K562 (cell line): ENCODE measurements around the gene ITK. TPM values are rescaled to one million over a fixed set of nuclear protein-coding genes. Genes with fewer than 3 reads are reported as not detected.

Experiments used
- CBFA2T2 ChIP-seq: fragments of 450-650 bp; conservative IDR thresholded peaks from 2 replicates; pipeline ENCODE4 v1.6.1; 2017; ENCODE audit warnings: mild to moderate bottlenecking
- CBX3 ChIP-seq, 2 experiments: IDR thresholded peaks; 1 replicate in 1 of 2; 2 replicates in 1 of 2; pipeline ENCODE4 v1.6.1; 2012; ENCODE audit warnings: inconsistent platforms in 2 of 2, low read length in 2 of 2, borderline replicate concordance in 1 of 2, control low read depth in 1 of 2
- HOXB6 ChIP-seq: fragments of 250-450 bp; sonication (Bioruptor Pico); IDR thresholded peaks from 2 replicates; pipeline ENCODE4 v1.5.1; 2022; ENCODE audit warnings: mild to moderate bottlenecking, borderline replicate concordance
- PRMT5 ChIP-seq: sonication (generic); formaldehyde crosslinking; IDR thresholded peaks from 2 replicates; pipeline ENCODE4 v1.5.0; 2020; ENCODE audit warnings: missing genetic modification reagents
- SIX5 ChIP-seq, 2 experiments: IDR thresholded peaks; 2 replicates each; pipeline ENCODE4 v1.6.1; 2011; ENCODE audit warnings: low read length in 2 of 2, borderline replicate concordance in 1 of 2, low read depth in 1 of 2, mild to moderate bottlenecking in 1 of 2, moderate library complexity in 1 of 2; ENCODE audit not compliant: insufficient read depth in 1 of 2
- SP1 ChIP-seq: sonication (generic); formaldehyde crosslinking; IDR thresholded peaks from 2 replicates; pipeline ENCODE4 v1.8.1; 2022; ENCODE audit warnings: mild to moderate bottlenecking, missing genetic modification reagents
- ZC3H11A ChIP-seq: IDR thresholded peaks from 2 replicates; pipeline ENCODE4 v1.6.1; 2012; ENCODE audit warnings: low read depth, low read length, improper control_type of control experiment
- ZNF695 ChIP-seq: fragments of 450-650 bp; formaldehyde crosslinking; IDR thresholded peaks from 2 replicates; pipeline ENCODE4 v1.4.0; 2020; ENCODE audit warnings: mild to moderate bottlenecking, moderate library complexity
- polyA plus RNA-seq, 8 experiments: library from polyadenylated mRNA; depleted of rRNA in 4 of 8; stranded (reverse) in 5 of 8; unstranded in 3 of 8; fragments of >200 nt; fragmentation: Nextera tagmentation in 2 of 8; fragmentation: Illumina TruSeq in 1 of 8; extraction: Ambion mirVana in 2 of 8; extraction: Trizol in 1 of 8; gene quantifications; 2 replicates each; pipeline versions ENCODE4 v1.2.1 to v1.2.3, GENCODE V29; 2011 to 2014; ENCODE audit warnings: inconsistent platforms in 1 of 8, missing spikeins in 1 of 8
- total RNA-seq, 7 experiments: library from RNA; depleted of rRNA in 6 of 7; stranded (reverse); fragments of >200 nt in 6 of 7; fragmentation: Illumina TruSeq in 2 of 7; extraction: Trizol in 2 of 7; gene quantifications; 2 replicates each; pipeline versions ENCODE4 v1.2.1 to v1.2.3, GENCODE V29; 2011 to 2021; ENCODE audit warnings: low replicate concordance in 1 of 7
- TF ChIP-seq, protein P1 (sequence below): sonication (generic); formaldehyde crosslinking; IDR thresholded peaks from 2 replicates; pipeline ENCODE4 v1.8.1; 2023; ENCODE audit warnings: missing genetic modification reagents, mild to moderate bottlenecking, borderline replicate concordance
- TF ChIP-seq, protein P2 (sequence below): fragments of 450-650 bp; IDR thresholded peaks from 2 replicates; pipeline ENCODE4 v1.6.1; 2016; ENCODE audit warnings: antibody characterized with exemption
- TF ChIP-seq, protein P3 (sequence below): IDR thresholded peaks from 3 replicates; pipeline ENCODE4 v1.6.1; 2011; ENCODE audit warnings: borderline replicate concordance, mild to moderate bottlenecking; ENCODE audit not compliant: insufficient read length, insufficient read depth
- TF ChIP-seq, protein P4 (sequence below): sonication (generic); formaldehyde crosslinking; IDR thresholded peaks from 2 replicates; pipeline ENCODE4 v1.8.0; 2022; ENCODE audit warnings: mild to moderate bottlenecking, missing genetic modification reagents
- TF ChIP-seq, protein P5 (sequence below): fragments of 200-800 bp; sonication (Bioruptor generic); IDR thresholded peaks from 2 replicates; pipeline ENCODE4 v1.6.1; 2017; ENCODE audit warnings: missing genetic modification characterization, missing compliant biosample characterization
- TF ChIP-seq, protein P6 (sequence below): fragments of 450-650 bp; formaldehyde crosslinking; IDR thresholded peaks from 2 replicates; pipeline ENCODE4 v1.4.0; 2022; ENCODE audit warnings: missing genetic modification characterization

ITK gene
- total and polyA plus RNA-seq, 9 of the 15 experiments (the other 6 are each of a cell fraction or from before 2014, with no cell fraction given), result 0.04 to 0.75 TPM; not detected in 7

DNA sequence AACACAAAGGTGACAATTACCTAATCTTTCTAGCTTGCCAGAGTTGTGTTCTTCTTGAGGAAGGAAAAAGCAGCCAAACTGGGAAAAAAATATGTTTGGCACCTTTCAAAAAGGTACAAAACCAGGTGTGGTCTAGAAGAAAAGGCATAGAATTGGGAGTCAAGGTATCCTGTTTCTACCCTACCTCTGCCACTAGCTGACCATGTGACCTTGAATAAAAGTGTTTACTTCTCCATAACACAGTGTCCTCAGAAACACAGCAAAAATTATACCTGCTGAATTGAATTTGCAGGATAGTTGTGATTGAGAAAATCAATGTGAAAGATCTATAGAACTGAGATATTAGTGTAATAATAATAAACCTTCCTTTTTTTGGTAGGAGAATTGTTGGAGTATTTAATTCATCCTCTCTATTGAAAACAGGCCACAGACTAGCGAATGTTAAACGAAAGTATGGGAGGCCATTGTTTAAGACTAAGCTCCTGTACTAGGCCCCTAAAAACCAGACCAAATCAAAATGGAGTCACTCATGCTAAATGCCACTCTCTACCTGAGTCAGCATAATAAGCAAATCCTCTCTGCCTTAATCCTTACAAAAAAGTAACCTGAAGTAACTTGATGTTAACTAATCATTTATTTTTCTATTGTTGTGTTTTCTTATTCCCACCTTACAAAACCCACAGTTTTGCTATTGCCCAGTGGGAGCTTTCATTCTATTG is 97.8 kb downstream of the ITK start (continued):
- TF ChIP-seq, protein P1, sequence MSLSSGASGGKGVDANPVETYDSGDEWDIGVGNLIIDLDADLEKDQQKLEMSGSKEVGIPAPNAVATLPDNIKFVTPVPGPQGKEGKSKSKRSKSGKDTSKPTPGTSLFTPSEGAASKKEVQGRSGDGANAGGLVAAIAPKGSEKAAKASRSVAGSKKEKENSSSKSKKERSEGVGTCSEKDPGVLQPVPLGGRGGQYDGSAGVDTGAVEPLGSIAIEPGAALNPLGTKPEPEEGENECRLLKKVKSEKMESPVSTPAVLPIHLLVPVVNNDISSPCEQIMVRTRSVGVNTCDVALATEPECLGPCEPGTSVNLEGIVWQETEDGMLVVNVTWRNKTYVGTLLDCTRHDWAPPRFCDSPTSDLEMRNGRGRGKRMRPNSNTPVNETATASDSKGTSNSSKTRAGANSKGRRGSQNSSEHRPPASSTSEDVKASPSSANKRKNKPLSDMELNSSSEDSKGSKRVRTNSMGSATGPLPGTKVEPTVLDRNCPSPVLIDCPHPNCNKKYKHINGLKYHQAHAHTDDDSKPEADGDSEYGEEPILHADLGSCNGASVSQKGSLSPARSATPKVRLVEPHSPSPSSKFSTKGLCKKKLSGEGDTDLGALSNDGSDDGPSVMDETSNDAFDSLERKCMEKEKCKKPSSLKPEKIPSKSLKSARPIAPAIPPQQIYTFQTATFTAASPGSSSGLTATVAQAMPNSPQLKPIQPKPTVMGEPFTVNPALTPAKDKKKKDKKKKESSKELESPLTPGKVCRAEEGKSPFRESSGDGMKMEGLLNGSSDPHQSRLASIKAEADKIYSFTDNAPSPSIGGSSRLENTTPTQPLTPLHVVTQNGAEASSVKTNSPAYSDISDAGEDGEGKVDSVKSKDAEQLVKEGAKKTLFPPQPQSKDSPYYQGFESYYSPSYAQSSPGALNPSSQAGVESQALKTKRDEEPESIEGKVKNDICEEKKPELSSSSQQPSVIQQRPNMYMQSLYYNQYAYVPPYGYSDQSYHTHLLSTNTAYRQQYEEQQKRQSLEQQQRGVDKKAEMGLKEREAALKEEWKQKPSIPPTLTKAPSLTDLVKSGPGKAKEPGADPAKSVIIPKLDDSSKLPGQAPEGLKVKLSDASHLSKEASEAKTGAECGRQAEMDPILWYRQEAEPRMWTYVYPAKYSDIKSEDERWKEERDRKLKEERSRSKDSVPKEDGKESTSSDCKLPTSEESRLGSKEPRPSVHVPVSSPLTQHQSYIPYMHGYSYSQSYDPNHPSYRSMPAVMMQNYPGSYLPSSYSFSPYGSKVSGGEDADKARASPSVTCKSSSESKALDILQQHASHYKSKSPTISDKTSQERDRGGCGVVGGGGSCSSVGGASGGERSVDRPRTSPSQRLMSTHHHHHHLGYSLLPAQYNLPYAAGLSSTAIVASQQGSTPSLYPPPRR, result no peak
- TF ChIP-seq HOXB6 (CRISPR knock-in tag) (0 out of 2 replicates have a peak, but pooled peaks have one; percentile 55), CBX3 (IDR thresholded peaks at IDR 0.05; ENCODE audit: borderline replicate concordance in 1 of 2, low read length in 2 of 2) (no peak), ZC3H11A (no peak), SP1 (CRISPR knock-in tag) (no peak), ZNF695 (CRISPR knock-in tag) (peak; percentile 85; the same call in 1 of the 2 replicates), SIX5 (IDR thresholded peaks at IDR 0.05; ENCODE audit: borderline replicate concordance in 1 of 2, insufficient read depth in 1 of 2, low read depth in 1 of 2, low read length in 2 of 2) (no peak), PRMT5 (no peak), CBFA2T2 (no peak)
- TF ChIP-seq, protein P2, sequence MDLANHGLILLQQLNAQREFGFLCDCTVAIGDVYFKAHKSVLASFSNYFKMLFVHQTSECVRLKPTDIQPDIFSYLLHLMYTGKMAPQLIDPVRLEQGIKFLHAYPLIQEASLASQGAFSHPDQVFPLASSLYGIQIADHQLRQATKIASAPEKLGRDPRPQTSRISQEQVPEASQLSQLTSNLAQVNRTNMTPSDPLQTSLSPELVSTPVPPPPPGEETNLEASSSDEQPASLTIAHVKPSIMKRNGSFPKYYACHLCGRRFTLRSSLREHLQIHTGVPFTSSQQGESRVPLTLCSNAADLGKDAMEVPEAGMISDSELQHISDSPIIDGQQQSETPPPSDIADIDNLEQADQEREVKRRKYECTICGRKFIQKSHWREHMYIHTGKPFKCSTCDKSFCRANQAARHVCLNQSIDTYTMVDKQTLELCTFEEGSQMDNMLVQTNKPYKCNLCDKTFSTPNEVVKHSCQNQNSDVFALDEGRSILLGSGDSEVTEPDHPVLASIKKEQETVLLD, result no peak
- TF ChIP-seq, protein P3, sequence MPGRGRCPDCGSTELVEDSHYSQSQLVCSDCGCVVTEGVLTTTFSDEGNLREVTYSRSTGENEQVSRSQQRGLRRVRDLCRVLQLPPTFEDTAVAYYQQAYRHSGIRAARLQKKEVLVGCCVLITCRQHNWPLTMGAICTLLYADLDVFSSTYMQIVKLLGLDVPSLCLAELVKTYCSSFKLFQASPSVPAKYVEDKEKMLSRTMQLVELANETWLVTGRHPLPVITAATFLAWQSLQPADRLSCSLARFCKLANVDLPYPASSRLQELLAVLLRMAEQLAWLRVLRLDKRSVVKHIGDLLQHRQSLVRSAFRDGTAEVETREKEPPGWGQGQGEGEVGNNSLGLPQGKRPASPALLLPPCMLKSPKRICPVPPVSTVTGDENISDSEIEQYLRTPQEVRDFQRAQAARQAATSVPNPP, result no peak
- TF ChIP-seq, protein P4, sequence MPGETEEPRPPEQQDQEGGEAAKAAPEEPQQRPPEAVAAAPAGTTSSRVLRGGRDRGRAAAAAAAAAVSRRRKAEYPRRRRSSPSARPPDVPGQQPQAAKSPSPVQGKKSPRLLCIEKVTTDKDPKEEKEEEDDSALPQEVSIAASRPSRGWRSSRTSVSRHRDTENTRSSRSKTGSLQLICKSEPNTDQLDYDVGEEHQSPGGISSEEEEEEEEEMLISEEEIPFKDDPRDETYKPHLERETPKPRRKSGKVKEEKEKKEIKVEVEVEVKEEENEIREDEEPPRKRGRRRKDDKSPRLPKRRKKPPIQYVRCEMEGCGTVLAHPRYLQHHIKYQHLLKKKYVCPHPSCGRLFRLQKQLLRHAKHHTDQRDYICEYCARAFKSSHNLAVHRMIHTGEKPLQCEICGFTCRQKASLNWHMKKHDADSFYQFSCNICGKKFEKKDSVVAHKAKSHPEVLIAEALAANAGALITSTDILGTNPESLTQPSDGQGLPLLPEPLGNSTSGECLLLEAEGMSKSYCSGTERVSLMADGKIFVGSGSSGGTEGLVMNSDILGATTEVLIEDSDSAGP (CRISPR knock-in tag), result no peak
- TF ChIP-seq, protein P5, sequence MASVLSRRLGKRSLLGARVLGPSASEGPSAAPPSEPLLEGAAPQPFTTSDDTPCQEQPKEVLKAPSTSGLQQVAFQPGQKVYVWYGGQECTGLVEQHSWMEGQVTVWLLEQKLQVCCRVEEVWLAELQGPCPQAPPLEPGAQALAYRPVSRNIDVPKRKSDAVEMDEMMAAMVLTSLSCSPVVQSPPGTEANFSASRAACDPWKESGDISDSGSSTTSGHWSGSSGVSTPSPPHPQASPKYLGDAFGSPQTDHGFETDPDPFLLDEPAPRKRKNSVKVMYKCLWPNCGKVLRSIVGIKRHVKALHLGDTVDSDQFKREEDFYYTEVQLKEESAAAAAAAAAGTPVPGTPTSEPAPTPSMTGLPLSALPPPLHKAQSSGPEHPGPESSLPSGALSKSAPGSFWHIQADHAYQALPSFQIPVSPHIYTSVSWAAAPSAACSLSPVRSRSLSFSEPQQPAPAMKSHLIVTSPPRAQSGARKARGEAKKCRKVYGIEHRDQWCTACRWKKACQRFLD (CRISPR knock-in tag), result peak; percentile 97
- TF ChIP-seq, protein P6, sequence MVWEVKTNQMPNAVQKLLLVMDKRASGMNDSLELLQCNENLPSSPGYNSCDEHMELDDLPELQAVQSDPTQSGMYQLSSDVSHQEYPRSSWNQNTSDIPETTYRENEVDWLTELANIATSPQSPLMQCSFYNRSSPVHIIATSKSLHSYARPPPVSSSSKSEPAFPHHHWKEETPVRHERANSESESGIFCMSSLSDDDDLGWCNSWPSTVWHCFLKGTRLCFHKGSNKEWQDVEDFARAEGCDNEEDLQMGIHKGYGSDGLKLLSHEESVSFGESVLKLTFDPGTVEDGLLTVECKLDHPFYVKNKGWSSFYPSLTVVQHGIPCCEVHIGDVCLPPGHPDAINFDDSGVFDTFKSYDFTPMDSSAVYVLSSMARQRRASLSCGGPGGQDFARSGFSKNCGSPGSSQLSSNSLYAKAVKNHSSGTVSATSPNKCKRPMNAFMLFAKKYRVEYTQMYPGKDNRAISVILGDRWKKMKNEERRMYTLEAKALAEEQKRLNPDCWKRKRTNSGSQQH (CRISPR knock-in tag), result peak; percentile 66; the same call in 1 of the 2 replicates
